Fibroblast of skin of abdomen (primary cell): ENCODE measurements around the gene GPR39. TPM values are rescaled to one million over a fixed set of nuclear protein-coding genes. Genes with fewer than 3 reads are reported as not detected.
"Not testable (repeated sequence)": the region's sequence is repeated elsewhere in the genome, so short reads cannot be mapped to it uniquely, and the experiment has no call there.

Source experiments
- DNase-seq: peaks from one replicate; pipeline ENCODE4 v3.0.0-alpha.2; 2013
- polyA plus RNA-seq, 2 experiments: library from polyadenylated mRNA; unstranded; fragments of 120-200 nt; gene quantifications; one replicate each; pipeline ENCODE4 v1.2.1, GENCODE V29; 2013; ENCODE audit not compliant: insufficient read length in 2 of 2

GPR39 gene
- polyA plus RNA-seq (2013, experiment 1 of 2; ENCODE audit: insufficient read length), result 0.99 TPM
- polyA plus RNA-seq (2013, experiment 2 of 2; ENCODE audit: insufficient read length), result 0.91 TPM

GRCh38 chr2:132416723-132417395 lies at the start of gene GPR39:
GPR39 (plus strand) TSS chr2:132416805.
- DNase-seq, result no peak

GRCh38 chr2:132368191-132368590 lies 48.4 kb upstream of the GPR39 start:
- no peak for DNase-seq

- no peak for DNase-seq
Measured at GRCh38 chr2:132372276-132372675, 44.3 kb upstream of the GPR39 start.

- no peak for DNase-seq
Measured at GRCh38 chr2:132373391-132374135, 43.0 kb upstream of the GPR39 start.

DNA sequence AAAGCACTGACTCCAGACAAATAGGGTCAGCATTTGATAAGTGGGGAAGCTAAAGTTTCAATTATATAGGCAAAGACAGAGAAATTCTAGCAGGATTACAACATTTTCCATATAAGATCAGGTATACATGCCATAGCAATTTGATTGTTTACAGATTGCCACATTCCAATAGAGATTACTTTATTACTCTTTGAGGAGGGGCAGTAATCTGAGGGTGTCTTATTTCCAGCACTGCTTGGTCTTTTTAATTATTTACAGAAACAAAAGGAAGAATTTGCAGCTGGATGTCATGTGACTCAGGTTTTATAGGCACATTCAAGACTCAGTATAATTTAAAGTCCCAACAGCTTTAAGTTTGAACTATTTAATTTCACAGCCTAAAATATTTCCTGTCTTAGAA lies 42.5 kb upstream of the GPR39 start:
- no peak for DNase-seq

GRCh38 chr2:132374551-132374950 lies 42.1 kb upstream of the GPR39 start:
- peak; percentile 31 for DNase-seq

- DNase-seq, result no peak
Measured at GRCh38 chr2:132374961-132375360, 41.6 kb upstream of the GPR39 start.

DNA sequence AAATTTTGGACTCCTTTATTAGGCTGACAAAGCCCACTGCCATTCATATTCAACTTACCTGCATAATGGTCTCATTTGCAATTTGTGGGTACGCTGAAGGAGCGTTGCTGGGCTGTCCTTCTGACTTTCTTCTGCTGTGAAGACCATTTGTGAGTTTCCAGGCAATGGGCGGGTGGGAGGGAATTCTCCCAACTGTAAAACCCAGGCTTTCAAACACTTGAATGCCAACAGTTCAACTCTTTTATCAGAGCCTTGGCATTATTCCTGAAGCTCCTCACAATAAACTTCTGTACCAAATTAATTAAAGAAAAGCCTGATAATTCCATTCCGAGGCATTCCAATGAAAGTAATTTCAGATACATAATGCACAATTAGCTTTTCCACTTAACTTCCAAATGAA lies 35.2 kb upstream of the GPR39 start:
- no peak for DNase-seq

DNA sequence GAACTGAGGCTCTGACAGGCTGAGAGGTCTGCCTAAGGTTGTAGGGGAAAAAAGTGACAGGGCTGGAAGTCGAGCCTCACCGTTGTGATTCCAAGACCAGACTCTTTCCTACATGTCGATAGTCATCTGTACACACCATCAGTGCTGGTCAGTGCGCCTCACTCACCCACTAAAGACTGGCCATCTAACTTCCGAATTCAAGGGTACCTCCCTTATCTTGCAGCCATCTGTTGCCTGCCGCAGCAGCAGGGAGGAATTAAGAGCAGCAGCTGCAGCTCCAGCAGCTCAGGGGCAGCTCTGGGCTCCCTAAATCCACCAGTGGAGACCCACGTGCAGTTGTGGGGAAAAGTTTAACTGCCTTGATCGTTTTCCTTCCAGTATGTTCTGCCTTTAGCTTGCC lies 32.6 kb upstream of the GPR39 start:
- DNase-seq, result no peak

GRCh38 chr2:132384491-132385151 lies 32.0 kb upstream of the GPR39 start:
- DNase-seq, result no peak

DNA sequence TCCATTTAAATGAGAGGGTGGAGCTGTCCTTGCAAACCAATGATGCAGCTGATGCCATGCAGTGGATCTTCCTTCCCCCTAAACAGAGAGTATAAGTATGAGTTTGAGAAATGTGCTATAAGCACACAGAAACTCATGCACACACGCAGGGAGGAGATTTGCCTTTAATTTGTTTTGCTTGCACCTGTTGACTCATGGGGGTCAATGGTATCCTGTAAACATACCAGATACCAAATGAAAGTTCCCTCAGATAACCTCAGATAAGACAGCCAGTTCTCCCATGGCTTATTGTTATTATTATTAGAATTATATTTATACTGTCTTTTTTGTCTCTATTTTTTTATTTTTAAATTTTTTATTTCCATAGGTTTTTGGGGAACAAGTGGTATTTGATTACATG lies 29.5 kb upstream of the GPR39 start:
- no peak for DNase-seq

DNA sequence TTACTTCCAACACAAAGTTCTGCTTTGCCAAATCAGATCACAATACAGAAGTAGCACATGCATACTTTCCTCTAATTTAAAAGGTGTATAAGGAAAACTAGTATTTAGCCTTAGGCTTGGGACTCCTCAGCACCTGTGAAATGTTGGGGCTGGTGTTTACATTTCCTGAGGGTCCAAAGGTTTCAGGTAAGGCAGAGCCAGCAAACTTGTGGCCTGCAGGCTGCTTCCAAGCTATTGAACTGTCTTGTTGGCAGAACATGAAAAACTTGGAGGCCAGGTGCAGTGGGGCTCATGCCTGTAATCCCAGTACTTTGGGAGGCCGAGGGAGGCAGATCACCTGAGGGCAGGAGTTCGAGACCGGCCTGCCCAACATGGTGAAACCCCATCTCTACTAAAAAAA lies 26.5 kb upstream of the GPR39 start:
- no peak for DNase-seq

DNA sequence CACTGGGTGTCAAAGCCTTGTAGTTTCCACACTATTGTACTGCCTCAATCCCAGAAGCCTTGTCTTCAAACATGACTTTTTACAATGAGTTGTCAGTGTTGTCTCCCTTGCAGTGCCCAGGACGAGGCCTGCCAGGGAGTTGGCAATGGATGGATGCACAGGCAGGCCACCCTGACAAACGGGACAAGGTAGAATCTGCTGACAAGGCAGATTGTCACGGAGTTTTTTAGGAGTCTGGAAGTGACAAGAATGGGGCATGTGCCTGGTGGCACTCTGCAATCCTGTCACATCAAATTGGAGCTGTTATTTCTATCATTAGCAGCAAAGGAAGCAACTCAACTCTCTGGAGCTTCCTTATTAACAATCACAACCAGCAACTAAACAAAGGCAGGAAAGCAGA lies 25.2 kb upstream of the GPR39 start:
- DNase-seq, result no peak

GRCh38 chr2:132392221-132392620 lies 24.4 kb upstream of the GPR39 start:
- no peak for DNase-seq

GRCh38 chr2:132392879-132393278 lies 23.7 kb upstream of the GPR39 start:
- DNase-seq, result no peak

DNA sequence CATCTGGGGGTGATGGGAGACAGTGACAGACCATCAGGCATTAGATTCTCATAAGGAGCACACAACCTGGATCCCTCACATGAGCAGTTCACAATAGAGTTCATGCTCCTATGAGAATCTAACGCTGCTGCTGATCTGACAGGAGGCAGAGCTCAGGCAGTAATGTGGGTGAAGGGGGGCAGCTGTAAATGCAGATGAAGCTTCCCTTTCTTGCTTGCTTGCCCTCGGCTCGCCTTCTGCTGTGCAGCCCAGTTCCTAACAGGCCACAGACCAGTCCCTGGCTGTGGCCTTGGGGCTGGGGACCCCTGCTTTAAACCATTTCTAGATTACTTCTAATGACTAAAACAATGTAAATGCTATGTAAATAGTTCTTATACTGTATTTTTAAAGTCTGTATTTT lies 19.6 kb upstream of the GPR39 start:
- not testable (repeated sequence) for DNase-seq

DNA sequence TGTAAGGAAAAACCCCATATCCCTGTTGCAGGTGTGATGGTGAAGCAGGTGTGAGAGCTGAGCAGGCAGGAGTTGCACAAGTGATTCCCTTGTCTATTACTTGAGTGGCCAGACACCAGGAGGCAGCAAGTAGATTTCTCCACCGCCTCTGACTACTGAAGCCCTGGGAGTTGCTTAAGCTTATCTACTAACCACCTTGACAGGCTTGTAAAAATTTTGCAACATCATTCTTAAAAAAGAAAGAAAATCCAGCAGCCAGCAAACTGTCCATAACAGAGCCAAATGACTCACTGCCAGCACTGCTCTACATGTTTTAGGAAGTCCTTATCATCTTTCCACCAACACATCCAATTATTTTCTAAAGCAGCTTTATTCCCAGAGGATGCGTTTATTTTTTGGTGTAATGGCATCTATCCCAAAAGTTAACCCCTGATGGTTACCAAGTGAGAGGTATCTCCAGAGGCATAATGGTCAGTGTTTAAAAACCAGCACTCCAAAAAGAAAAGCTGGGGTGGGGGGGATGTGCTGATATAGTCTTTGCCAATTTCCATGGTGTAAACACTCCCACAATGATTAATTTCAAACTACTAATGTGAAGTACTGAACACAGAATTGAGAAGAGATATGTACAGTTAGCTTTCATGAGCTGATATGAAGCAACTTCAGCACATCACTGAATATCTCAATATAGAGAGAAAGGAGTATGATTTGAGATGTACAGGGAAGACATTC lies 16.3 kb upstream of the GPR39 start:
- peak; percentile 44 for DNase-seq

DNA sequence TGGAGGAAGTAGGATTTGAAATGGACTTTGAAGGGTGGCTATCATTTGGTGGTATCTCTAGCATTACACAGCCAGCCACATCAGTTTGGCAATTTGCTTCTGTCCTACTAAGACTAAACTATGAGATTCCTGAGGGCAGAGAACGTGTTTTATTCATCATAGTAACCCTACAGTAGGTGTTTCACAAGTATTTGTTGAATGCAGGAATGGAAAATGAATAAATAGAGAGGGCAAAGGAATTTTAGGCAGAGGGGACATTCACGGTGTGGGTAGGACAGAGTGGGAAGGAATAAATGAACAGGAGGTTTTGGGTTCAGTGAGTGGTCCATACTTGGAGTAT lies 15.7 kb upstream of the GPR39 start:
- DNase-seq, result no peak

DNA sequence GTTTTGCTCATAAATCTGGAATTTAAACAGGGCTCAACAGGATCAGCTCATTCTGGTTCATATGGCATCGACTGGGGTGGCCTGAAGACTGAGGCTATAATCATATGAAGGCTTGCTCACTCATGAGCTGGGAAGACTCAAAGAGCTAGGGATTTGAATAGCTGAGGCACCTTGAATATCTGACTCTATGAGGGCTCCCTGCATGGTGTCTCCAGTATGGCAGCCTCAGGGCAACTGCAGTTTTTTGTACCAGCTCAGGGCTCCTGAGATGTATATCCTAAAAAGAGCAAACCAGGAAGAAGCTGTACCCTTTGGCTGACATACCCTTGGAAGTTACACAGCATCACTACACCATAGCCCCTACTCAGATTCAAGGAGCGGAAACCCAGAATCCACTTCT lies 15.3 kb upstream of the GPR39 start:
- no peak for DNase-seq

DNA sequence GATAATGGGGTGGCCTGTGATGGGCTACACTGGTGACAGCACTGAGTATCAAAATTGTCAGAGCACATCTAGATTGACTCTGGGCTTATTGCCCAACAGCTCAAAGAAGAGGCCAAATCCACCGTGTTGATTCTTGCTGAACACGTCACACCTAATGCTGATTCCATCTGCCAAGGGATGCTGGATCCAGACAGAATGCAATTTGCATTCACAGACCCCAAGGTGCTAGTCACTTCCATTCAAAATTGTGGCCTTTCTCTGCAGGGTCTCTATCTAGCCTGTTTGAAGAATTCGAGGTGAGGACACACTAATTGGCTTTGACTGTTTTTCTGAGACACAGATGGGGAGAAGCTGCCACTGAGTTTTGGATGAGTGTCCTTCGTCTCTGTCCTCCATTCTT lies 13.5 kb upstream of the GPR39 start:
- no peak for DNase-seq

GRCh38 chr2:132404056-132404455 lies 12.5 kb upstream of the GPR39 start:
- no peak for DNase-seq

DNA sequence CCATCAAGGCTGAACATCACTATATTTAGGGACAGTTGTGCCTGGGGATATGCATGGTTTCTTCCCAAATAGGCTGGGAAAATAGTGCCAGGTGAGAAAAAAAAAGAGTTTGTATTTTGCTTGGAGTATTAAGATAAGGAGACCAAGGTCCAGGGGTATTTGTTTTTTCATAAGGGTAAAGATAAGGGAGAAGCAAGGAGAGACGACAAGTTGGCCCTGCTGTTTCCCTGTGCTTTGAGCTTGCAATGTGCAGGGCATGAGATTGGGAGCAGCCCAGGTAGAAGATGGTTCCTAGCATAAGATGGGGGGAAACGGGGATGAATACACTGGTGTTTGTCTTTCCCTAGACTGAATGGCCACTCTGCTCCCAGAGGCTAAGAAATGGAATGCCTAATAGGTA lies 8.8 kb upstream of the GPR39 start:
- DNase-seq, result no peak

DNA sequence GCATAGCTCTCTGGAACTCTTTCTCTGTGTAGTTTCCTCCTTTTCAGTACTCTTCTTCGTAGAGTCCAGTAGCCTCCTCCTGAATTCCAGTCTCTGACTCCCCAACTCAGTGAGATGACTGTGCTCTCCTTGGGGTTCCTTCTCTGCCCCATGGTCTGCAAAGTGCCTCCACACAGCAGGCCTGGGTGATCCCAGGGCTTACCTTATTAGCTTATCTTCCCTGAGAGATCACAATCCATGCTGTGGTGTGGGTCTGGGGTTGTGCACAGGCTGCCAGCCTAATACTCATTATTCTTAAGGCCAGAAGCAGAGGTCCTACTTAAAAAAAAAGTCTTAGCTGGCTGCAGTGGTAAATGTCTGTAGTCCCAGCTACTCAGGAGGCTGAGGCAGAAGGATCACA lies 4.6 kb upstream of the GPR39 start:
- no peak for DNase-seq
